GM19463 (cell line): Measurements from ENCODE around the gene ITGA6.

Source experiments
- ATAC-seq: cut with Tn5 transposase; IDR thresholded peaks from one replicate; pipeline ENCODE4 v1.9.1; 2021; ENCODE audit warnings: mild to moderate bottlenecking, moderate library complexity; ENCODE audit not compliant: unreplicated experiment

The ITGA6 gene

DNA sequence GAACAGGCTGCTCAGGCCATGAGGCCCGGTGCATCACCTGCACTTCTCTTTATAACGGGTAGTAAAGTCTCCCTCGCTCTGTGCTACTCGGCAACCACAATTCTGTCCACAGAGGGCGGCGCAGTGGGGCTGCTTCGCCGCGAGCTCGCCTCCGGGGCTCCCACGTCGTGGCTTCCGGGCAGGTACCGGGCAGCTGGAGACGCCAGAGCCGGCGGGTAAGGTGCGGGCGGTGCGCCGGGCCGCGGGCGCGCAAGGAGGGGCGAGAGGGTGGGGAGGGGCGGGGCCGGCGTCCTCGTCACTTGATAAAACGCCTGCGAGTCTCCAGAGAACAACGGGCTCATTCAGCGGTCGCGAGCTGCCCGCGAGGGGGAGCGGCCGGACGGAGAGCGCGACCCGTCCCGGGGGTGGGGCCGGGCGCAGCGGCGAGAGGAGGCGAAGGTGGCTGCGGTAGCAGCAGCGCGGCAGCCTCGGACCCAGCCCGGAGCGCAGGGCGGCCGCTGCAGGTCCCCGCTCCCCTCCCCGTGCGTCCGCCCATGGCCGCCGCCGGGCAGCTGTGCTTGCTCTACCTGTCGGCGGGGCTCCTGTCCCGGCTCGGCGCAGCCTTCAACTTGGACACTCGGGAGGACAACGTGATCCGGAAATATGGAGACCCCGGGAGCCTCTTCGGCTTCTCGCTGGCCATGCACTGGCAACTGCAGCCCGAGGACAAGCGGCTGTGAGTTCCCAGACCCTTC, at the start of gene ITGA6:
ITGA6 (plus strand) TSS at position 331 of the 734 bp plus-strand sequence.
- peak; percentile 62 for ATAC-seq

GRCh38 chr2:172380436-172381274, 46.7 kb upstream of the ITGA6 start:
- no peak for ATAC-seq

DNA sequence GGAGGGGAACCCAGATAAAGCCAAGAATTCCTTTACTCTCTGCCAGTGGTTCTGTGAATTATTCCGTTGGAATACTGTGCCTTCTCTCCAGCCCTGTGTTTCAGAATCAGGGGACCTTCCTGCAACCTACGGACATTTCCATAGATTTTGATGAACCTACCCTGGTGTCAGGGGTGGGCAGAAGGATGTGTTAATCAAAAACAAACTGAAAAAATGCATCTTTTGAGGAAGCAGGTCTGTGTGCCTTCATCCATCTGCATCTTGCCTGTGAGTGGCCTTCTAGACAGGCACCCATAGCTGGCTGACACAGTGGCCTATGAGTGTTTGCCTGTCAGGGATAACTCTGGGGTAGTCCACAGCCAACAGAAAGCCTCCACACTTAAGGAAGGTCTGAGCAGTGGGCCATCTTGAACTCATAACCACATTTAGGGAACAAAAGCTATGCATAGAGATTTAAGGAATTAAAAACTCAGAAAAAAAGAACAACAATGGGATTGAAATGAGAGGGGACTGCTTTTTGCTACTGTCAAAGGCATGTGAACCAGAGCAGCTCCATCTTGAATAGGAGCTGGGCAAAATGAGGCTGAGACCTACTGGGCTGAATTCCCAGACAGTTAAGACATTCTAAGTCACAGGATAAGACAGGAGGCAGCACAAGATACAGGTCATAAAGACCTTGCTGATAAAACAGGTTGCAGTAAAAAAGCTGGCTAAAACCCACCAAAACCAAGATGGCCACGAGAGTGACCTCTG, 45.9 kb upstream of the ITGA6 start:
- ATAC-seq = no peak

DNA sequence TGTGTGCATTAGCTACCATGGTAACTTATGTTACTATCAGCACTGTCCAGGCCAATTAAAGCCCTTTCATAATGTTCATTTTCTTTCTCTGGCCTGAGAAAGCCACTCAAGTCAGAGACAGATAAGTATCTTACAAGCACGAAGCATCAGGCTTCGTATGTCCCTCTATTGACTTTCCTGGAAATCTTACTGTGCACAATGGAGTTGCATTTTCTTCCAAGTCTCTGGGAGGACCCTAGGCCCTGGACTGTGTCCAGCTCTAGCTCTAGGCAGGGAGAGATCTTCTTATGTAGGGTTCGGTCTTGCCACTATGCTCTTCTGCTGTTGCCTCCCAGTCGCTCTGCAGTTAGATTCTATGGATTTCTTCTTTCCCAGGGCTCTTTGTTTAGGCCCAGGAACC, 40.0 kb upstream of the ITGA6 start:
- no peak for ATAC-seq

DNA sequence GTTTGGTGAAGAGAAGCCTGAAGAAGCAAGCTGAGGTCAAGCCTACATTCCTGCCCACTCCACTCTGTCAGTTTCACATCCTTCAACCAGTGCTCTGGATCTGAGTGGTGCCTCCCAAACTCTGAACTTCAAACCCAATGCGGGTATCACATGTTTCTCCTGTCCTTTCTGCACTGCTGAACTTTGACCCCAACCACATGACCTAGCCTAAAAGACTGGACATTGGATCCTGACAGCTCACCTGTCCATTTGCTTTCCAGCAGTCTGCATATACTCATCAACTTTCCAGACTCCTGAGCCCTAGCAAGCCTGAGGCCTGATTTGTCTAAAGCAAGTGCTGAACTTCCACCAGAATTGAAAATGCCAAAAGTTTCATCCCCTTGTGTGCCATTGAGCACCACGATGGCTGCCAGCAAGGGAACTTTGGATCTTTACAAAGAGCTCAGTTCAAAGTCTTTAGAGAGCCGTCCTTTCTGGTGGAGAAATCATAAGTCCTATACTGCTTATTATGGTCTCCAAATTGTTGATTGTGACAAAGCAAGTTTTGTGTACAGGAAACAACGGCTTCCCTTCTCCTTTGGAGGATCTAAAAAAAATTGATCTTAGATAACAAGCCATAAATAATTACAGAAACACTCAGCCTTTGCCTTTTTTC, 37.6 kb upstream of the ITGA6 start:
- no peak for ATAC-seq

- no peak for ATAC-seq
Observed at GRCh38 chr2:172394002-172394401, 33.4 kb upstream of the ITGA6 start.

DNA sequence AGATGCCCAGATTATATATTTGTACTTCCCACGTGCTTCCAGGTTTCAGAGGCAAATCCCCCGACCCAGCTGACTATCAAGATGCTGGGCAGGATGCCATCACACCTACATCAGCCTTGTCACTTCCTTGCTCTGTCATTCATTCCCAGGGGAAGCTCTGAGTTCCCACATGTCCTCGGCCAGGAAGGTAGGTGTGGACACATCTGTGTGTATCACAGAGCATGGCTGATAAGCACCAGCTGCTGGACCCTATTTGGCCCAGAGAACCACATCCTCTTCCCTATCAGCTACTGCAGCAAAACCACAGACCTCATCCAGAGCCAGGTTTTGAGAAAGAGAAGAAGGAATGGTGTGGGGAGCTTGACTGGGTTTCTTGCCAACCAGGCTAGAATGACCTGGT, 31.9 kb upstream of the ITGA6 start:
- ATAC-seq = no peak

DNA sequence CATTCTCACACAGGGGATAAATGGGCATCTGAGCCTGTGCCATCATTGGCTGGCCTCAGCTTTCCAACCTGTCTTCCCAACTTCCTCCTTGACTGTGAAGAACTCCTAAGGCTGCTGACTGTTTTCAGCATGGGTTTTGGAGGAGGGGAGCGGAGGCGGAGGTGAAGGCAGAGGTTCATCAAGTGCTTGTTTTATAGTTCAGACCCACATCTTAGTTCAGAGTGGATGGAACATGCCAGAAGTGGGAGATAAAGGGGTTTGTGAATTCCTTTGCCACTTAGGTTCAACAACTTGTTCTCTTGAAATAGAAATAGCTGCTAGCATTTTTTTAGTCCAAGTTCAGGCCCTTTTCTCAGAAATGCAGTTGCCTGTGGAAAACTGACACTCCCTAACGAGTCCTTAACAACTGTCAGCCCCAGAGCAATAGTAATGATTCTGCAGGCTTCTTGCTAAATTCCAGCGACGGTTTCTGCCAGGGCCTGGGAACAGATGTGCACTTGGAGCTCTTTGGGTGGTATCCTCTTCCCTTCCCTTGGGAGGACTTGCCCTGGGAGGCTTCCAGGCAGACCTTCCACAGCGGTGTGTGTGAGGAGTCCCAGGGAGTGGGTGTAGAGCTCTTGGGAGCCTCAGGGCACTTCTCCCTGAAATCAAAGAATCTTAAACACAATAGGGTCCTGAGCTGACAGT, 30.1 kb upstream of the ITGA6 start:
- no peak for ATAC-seq

DNA sequence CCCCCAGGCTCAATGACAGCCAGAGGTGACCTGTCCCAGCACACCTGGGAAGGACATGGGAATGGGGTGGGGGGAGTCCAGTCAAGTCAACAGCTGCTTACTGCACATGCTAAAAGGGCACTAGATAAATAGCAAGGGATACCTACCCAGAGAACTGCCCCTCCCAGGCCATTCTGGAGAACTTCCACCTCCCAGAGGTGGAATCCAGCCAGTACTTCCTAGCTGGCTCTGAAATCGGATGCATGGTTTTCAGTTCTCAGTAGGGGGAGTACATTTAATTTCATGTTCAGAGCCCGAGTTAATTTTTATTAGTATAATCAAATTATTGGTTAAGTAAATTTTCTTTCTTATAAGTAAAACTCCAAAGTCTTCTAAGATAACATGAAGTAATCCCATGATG, 28.9 kb upstream of the ITGA6 start:
- no peak for ATAC-seq

- ATAC-seq = no peak
Observed at GRCh38 chr2:172399765-172400164, 27.6 kb upstream of the ITGA6 start.

GRCh38 chr2:172402198-172402597, 25.2 kb upstream of the ITGA6 start:
- ATAC-seq = no peak

DNA sequence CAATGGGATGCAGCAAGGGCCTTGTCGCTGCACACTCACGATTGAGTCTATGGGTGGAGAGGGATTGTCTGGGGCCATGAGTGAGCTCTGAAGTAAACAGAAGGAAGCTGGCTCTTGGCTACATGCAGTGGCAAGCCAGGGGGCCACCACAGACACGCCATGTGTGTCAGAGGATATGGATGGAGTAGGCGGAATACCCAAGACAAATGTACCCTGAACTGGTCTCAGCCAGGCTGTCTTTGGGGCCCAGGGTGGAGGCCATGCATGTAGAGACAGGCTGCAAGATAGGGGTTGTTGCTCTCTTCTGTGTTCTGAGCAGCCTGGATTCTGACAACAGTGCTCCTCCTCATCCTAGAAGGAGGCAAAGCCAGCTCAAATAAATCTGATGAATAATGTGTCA, 24.0 kb upstream of the ITGA6 start:
- ATAC-seq = no peak

- ATAC-seq = no peak
Observed at GRCh38 chr2:172403881-172404468, 23.4 kb upstream of the ITGA6 start.

GRCh38 chr2:172404824-172405223, 22.6 kb upstream of the ITGA6 start:
- ATAC-seq = no peak

DNA sequence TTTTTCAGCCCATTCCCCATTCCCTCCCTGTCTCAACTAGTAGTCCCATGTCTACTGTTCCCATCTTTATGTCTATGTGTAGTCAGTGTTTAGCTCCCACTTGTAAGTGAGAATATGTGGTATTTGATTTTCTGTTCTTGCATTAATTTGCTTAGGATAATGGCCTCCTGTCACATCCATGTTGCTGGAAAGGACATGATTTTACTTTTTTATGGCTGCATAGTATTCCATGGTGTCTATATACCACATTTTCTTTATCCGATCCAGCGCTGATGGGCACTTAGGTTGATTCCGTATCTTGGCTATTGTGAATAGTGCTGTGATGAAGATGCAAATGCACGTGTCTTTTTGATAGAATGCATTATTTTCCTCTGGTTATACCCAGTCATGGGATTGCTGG, 21.7 kb upstream of the ITGA6 start:
- ATAC-seq = no peak

DNA sequence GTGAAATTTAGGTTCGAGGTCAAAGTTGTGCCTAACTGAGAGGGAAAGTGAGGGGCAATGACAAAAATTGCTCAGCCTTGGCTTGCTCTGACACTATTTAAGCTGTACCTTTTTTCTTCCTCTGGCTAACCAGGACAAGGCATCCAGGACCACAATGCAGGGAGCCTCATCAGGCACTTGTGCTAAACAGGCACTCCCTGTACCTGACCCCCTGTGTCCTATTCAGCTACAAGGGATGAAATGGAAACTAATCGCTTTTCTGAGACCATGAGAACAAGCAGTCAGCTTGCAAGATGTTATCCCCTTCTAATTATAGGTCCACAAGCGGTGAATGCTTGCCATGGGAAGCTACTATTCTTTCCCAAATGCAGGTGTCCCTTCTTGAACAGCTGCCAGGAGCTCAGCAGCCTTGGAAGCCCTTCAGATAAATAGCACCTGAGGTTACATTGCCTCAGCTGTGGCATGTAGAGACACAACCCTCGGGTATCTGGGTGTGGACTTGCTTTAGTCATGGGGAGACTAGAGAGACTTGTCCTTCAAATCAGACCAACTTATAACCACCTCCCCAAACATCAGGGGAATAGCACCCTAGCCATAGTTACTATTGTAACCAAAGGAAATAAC, 19.1 kb upstream of the ITGA6 start:
- ATAC-seq = no peak

DNA sequence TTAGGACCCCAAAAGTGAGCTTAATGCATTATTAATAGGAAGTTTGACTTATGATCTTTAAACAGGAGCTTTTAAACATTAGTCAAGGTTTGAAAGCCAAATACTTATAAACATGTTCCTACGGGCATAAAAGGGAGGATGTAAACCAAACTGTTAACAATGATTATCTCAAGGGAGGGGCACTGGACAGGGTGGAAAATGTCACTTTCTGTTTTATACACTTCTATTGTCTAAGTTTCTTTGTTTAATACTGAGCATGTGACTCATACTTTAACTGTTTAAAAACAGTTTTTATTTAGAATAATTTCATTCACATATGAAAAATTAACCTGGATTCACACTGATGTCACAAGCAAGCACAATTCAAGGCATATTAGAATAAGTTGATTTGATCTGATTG, 18.3 kb upstream of the ITGA6 start:
- ATAC-seq = no peak

- ATAC-seq = no peak
Observed at GRCh38 chr2:172412984-172413492, 14.3 kb upstream of the ITGA6 start.

GRCh38 chr2:172415157-172415864, 12.1 kb upstream of the ITGA6 start:
- ATAC-seq = no peak
